ENCODE data around the gene SIGLEC14.
"Not testable (repeated sequence)": the region's sequence is repeated elsewhere in the genome, so short reads cannot be mapped to it uniquely, and the experiment has no call there.

The SIGLEC14 gene, protein sequence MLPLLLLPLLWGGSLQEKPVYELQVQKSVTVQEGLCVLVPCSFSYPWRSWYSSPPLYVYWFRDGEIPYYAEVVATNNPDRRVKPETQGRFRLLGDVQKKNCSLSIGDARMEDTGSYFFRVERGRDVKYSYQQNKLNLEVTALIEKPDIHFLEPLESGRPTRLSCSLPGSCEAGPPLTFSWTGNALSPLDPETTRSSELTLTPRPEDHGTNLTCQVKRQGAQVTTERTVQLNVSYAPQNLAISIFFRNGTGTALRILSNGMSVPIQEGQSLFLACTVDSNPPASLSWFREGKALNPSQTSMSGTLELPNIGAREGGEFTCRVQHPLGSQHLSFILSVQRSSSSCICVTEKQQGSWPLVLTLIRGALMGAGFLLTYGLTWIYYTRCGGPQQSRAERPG

DNA sequence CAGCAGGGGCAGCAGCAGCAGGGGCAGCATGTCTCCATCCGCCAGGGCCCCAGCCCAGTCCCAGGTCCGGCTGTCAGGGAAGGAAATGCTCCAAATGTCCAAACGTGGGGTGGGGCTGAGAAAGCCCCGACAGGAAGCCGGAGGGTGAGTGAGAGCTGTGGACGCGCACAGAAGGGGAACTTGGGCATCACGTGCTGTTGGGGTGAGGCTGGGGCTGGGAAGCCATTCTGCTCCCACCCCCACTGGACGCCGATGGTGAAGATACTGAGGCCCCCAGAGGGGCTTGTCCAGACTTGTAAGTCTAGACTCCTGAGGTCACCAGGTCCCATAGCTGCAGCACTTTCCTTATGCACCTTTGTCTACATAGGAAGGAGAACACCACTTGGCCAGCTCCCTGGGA, at the start of gene SIGLEC14:
Gene SIGLEC14 (minus strand): TSS at position 96 of the 400 bp plus-strand sequence. CDS start 66 bp downstream, at position 30.
- not testable (repeated sequence) for DNase-seq

DNA sequence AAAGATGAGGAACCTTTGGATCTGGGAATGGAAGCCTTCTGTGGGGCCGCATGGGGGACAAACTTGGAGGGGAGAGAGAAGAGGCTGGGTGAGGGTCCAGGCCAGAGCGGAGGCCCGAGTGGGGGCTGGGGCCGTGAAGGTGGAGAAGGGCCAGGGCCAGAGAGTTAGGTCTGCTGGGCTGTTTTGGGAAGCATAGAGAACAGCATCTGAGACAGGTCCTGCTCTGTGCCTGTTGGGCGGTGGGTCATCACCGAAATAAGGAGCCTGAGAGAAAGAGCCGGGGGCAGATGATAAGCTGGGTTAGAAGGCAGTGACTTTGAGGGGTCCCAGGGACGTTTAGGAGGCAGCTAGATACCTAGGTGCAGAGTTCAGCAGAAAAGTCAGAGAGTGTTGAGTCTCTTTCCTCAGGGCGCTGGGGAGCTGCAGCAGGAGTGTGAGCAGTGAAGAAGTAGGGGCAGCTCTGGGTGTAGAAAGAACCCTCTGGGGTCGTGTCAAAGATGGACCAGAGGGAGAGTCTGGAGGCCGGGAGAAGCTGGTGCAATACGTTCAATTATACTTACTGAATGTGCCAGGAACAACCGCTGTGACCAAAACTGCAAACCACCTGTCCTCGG, 49.2 kb upstream of the SIGLEC14 start:
- DNase-seq: no peak

GRCh38 chr19:51695088-51695487, 48.5 kb upstream of the SIGLEC14 start:
- DNase-seq: no peak

DNA sequence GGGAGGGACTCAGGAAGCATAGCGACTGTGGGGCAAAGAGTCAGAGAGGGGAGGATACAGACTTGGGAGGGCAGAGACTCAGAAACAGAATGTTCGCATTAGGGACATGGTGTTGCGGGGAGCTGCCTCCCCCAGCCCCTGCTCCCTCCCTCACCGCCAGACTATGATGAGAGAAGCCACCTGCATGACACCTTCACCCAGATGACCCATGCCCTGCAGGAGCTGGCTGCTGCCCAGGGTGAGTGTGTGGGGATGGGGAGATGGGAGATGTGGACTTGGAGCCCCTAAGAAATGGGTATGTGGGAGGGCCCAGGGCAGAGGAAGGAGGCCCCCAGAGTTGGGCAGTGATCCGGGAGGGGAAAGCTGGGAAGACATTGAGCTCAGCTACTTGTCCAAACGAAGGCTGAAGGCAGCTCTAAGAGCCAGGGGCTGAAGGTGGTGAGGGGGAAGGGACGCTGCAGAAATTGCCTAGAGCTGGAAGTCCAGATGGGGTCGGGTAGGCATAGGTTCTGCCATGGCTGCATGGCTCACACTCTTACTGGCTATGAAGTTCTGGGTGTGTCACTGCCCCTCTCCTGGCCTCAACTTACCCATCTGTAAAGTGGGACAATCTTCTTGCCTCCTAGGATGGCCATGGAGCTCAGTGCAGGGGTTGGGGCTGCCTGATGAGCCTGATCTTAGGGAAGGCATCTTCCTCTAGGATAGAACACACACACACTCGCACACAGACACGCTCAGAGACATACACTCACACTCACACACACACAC, 47.9 kb upstream of the SIGLEC14 start:
- DNase-seq: no peak

DNA sequence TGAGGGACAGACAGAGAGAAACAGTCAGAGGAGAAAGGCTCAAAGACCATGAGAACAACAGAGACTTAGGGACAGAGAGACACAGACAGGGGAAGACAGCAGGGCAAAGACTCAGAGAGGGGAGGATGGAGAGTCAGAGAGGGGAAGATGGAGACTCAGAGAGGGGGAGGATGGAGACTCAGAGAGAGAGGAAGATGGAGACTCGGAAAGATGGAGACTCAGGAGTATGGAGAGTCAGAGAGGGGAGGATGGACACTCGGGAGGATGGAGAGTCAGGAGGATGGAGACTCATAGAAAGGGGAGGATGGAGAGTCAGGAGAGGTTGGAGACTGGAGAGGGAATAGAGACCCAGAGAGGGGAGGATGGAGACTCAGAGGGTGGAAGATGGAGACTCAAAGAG, 47.2 kb upstream of the SIGLEC14 start:
- DNase-seq: no peak

DNA sequence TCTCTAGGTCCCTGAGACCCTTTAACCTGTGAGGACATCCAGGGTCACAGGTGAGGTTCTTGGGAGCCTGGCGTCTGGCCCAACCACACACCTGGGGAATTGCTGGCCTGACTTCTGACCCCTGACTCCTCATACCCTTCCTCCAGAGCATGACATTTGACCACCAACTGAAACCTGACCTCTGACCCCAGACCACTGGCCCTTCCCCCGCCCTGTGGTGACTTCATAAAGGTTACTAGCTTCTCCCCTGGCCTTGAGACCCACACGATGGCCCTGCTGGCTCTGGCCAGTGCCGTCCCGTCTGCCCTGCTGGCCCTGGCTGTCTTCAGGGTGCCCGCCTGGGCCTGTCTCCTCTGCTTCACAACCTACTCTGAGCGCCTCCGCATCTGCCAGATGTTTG, 46.6 kb upstream of the SIGLEC14 start, which contains the start of gene SPACA6:
Gene SPACA6 (plus strand): TSS at position 71 of the 400 bp plus-strand sequence. CDS start 197 bp downstream, at position 268.
- no peak for DNase-seq

DNA sequence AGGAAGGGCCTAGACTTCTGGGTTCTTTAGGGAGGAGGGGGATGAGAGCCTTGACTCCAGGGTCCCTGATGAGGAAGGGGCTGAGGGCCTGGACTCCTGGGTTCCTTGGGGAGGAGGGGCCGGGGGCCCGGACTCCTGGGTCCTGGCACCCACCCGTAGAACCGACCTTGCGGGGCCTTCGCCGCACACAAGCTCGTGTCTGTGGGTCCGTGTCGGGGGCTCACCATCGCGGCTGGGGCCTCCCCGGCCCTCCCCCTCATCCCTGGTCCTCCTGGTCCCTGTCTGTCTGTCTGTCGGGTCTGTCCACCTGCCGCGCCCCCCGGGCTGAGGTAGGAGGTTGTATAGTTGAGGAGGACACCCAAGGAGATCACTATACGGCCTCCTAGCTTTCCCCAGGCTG, 45.8 kb upstream of the SIGLEC14 start:
- DNase-seq: no peak

DNA sequence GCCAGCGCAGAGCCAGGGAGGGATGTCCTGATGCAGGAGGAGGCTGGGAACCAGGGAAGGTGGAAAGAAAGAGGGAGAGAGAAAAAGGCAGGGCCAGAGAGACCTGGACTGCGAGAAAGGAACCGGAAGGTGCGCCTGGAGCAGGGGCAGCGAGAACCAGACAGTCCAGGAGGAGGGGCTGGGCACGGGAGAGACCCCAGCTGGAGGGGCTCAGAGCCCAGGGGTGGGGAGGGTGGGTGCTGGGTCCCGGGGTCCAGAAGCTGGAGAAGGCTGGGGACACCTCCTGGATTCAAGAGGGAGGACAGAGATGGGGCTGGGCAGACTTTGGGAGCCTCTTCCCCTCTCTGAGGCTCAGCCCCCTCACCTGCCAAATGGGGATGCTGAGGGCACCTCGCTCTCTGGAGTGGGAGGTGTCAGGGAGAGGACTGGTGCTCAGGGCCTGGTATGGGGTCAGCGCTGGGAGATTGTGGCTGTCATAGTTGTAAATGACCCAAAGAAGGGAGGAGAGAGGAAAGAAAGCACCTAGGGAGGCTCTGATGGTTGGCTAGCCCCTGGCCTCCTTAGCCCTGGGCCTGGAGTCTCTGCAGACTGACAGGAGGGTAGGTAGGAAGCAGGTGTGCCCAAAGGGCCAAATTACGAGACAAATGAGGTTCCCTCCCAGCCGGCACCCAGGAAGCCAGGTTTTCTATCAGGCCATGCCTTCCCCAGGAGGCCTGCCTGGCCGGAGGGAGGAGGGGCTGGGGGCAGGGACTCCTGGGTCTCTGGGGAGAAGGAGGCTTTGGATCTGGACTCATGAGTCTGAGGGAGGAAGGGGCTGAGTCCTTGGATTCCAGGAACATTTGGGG, 45.2 kb upstream of the SIGLEC14 start:
- no peak for DNase-seq

DNA sequence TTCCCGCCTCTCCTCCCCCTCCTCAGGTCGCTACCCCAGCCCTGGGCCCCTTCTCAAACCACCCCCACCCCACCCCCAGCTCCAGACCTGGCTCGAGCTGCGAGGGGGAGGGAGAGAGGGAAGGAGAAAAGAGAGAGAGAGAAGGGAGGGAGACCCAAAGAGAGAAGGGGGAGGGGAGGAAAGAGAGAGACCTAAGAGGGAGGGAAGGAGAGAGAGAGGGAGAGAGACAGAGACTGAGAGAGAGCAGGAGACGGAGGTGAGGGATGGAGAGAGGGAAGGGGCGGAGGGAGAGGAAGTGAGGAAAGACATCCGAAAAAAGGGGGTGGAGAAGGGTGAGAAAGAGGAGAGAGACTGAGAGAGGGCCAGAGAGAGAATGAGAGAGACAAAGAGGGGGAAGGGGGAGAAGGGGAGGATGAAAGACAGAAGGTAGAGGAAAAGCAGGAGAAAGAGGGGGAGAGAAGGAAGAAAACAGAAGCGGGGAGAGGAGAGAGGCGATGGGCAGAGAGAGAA, 44.5 kb upstream of the SIGLEC14 start:
- DNase-seq: peak; percentile 36

- DNase-seq: peak; percentile 81
These were observed 43.9 kb upstream of the SIGLEC14 start for GRCh38 chr19:51690454-51691073.

- DNase-seq: peak; percentile 34
These were observed 43.3 kb upstream of the SIGLEC14 start for GRCh38 chr19:51689751-51690453.

GRCh38 chr19:51688671-51689571, 42.3 kb upstream of the SIGLEC14 start:
- DNase-seq: peak; percentile 93

GRCh38 chr19:51687791-51688670, 41.4 kb upstream of the SIGLEC14 start:
- peak; percentile 53 for DNase-seq

DNA sequence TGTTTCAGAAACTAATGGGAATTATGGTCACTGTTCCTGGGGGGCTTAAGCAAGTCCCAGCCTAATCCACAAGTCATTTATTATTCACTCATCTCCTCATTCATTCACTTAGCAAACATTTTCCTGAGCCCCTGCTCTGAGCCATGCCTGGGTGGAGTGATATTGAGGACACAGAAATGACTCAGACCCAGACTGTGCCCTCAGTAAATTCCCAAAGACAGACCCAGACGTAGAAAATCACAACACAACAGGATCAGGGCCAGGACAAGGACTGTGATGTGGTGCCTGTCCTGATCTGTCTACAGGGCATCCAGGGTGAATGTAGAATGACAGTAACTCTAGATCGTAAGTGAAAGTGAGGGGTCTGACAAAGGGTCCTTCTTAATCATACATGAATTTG, 39.5 kb upstream of the SIGLEC14 start:
- no peak for DNase-seq

GRCh38 chr19:51681286-51681941, 34.8 kb upstream of the SIGLEC14 start:
- DNase-seq: no peak

DNA sequence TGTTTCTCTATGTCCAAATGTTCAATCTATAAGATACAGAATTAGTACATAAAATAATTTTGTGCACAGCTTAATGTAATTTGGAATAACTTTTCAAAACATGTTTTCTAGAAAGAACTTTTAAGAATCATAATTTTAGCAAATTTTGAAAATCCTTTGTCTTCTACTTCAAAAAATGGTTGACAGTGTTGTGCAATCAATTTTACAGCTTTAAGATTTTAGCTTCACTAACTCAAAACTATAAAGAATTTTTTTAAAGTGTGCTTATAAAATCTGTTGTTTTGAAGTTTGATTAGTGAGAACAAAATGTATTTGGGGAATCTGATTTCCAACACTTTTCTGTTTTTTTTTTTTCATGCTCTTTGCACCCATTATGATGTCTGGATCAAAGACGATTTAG, 33.8 kb upstream of the SIGLEC14 start:
- no peak for DNase-seq

GRCh38 chr19:51676566-51677083, 30.0 kb upstream of the SIGLEC14 start:
- no peak for DNase-seq

DNA sequence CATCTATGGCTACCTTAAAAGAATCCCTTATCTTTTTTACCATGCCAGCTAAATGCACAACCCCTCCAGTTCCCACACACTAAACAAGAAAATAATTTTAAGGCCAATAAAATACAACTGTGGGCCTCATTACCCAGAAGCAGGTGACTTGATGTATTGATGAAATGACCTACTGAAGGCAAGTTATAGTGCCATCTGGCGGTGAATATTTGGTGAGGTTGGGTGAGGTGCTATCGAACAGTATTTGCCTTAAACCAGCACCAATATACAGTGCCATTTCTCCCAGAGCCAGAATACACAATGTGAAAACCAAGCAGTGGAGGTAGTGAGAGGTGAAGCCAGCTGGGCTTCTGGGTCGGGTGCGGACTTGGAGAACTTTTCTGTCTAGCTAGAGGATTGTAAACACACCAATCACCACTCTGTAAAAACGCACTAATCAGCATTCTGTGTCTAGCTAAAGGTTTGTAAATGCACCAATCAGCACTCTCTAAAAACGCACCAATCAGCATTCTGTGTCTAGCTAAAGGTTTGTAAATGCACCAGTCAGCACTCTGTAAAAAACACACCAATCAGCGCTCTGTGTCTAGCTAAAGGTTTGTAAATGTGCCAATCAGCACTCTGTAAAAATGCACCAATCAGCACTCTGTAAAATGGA, 29.4 kb upstream of the SIGLEC14 start:
- DNase-seq: not testable (repeated sequence)
